GM18520 (cell line): ENCODE measurements around the gene UBE2J2.

Experiments used
- ATAC-seq: cut with Tn5 transposase; IDR thresholded peaks from one replicate; pipeline ENCODE4 v1.9.1; 2021; ENCODE audit not compliant: unreplicated experiment

Gene UBE2J2

GRCh38 chr1:1229770-1230169 lies 43.9 kb downstream of the UBE2J2 start:
- no peak for ATAC-seq

DNA sequence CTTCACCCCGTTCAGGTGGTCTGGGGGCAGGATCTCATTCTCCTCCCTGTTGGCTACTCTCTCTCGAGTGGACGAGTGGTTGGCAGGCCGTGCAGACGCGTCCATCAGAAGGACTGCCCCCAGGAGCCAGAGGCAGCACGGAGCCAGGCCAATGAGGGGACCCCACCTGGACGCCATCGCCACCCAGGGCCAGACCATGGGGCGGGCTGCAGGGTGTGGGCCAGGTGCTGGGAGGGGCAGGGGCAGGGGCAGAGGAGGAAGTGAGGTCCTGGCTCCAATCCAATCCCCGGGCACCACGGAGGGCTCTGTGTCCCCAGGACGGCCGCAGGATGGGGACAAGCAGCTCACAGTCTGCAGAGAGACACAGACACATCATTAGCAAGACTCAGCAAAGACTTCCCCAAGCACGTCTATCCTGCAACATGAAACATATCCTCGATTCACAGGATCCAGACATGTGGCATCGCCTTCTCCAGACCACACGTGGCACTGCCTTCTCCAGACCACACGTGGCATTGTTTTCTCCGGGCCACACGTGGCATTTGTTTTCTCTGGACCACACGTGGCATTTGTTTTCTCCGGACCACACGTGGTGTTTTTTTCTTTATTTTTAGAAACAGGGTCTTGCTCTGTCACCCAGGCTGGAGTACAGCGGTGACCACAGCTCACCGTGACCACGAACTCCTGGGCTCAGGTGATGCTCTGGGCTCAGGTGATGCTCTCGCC lies 44.9 kb downstream of the UBE2J2 start:
- no peak for ATAC-seq

GRCh38 chr1:1228187-1228586 lies 45.5 kb downstream of the UBE2J2 start:
- no peak for ATAC-seq

- no peak for ATAC-seq
Measured at GRCh38 chr1:1227386-1227785, 46.3 kb downstream of the UBE2J2 start.

DNA sequence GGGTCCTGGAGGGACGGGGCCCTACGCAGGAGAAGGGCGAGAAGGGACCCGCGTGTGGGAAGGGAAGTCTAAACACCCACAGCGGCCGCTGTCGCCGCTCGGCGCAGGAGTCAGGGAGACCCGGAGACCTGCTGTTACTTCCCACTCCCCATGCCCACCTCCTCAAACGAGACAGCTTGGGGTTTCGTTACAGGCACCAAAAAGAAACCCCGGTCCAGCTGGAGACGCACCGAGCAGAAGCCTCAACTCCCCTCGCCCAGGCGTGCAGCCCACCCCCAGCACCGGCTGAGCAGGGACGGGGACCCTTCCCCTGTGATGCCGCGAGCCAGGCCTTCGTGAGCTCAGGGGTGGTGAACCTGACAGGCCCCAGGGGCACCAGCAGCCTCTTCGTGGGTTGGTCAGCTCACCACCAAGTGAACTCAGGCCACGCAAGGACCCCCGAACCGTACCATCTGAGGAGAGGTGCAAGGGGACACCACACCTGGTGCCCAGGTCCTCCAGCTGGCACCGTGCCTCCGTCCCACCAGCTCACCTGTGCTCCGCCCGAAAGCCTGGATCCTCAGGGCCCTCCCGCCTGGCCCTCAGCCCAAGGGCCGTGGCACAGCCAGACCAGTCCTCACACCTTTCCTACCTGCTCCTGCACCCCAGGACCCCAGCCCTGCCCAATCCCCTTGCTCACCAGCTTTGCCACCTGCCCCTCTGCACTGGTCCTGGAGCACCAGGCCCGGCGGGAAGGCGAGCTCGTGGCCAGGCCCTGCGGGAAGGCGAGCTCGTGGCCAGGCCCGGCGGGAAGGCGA lies 46.9 kb downstream of the UBE2J2 start:
- ATAC-seq, result no peak

DNA sequence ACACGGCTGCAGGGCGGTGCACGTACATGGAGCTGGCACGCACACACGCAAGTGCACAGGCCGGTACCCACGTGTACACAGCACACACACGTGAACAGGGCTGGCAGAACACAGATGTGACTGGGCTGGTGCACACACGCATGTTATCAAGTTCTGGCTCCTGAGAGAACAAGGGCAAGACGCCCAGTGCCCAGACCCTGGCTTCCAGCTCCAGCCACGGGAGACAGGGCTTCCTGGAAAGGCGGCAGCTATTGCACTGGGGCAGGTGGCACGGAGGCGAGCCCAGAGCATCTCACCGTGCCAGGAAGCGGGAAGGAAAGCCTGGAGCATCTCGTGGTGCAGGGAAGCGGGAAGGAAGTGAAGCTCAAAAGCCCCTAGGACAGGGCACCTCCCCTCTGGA lies 47.7 kb downstream of the UBE2J2 start:
- ATAC-seq, result no peak

- no peak for ATAC-seq
Measured at GRCh38 chr1:1225238-1225845, 48.3 kb downstream of the UBE2J2 start.

DNA sequence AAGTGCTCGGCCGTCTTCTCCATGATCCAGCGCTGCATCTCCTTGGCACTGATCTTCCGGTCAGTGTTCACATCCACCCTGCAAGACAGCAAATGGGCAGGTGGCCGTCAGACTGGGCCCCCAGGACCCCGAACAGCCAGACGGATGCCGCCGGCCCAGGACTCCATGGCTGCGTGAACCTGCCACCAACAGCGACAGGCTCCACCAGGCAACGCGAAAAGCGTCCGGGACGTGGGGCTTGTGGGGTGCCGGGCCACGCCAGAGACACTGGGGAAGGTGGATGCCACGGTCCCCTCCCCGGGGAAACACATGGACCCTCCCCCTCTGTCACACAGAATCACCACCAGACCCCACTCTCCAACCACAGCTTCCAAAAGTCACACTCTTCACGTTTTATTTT lies 49.8 kb downstream of the UBE2J2 start:
- no peak for ATAC-seq

DNA sequence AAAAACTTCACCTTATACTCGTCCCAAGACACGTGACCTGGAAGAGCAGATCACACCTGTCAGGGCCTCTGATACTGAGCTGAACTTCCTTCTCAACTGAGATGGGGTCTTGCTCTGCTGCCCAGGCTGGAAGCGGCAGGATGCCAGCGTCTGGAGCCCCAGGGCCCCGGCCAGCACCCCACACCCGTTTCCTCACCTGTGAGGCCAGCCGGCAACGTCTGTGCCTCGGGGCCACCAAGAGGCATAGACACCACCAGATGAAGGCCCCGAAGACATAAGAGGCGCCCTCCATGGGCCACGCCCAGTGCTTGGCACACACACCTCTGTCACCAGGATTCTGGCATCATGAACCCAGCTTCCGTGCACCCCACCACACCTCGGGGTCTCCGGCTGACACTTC lies 50.3 kb downstream of the UBE2J2 start:
- ATAC-seq, result no peak

GRCh38 chr1:1222575-1223225 lies 51.0 kb downstream of the UBE2J2 start:
- ATAC-seq, result no peak

DNA sequence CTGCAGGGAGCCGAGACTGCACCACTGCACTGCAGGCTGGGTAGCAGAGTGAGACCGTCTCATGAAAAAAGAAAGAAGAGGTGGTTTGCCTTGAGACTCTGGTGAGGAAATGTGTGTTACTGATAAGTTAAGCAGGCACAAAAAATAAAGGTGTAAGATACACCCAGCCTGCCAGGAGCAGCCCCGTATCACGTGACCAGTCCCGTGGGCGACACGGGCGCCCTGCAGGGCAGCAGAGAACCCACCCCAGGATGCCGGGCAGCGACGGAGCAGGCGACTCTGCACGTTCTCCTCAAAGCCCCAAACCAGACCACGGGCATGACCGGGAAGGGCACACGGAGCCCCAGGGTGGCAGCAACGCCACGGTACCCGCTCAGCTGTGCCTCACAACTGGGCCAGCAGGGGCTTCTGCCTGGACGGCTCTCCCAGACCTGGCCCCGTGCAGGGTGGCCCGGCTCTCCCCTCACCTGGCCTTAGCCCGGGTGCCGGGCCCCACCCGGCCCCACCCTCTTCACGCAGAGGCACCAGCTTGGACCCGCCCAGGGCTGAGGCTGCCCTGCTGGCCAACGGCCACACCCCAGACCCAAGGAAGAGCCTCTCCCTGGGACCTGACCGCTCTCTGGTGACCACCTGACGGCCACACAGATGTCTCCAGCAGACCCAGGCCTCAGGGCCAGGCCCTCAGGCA lies 51.6 kb downstream of the UBE2J2 start:
- no peak for ATAC-seq

- ATAC-seq, result no peak
Measured at GRCh38 chr1:1220197-1220596, 53.5 kb downstream of the UBE2J2 start.

DNA sequence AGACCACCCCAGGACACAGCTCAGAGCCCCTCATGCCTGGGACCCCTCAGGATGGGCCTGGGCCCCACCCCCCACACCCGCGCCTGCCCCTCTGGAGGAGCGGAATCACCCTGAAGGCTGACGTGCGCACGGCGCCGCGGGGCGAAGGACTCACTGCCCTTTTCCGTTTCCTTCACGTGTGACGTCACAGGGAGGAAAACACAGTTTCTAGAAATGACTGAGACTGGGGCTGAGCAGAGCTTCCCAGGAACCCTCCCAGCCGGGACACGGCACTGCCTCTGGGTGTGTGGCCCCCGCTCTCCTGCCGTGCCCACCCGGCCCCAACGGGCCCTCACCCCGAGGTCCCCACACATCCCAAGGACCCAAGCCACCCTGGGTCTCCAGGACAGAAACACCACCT lies 54.3 kb downstream of the UBE2J2 start:
- no peak for ATAC-seq

- ATAC-seq, result no peak
Measured at GRCh38 chr1:1218524-1219200, 55.0 kb downstream of the UBE2J2 start.

- no peak for ATAC-seq
Measured at GRCh38 chr1:1217621-1218523, 55.8 kb downstream of the UBE2J2 start.

- ATAC-seq, result no peak
Measured at GRCh38 chr1:1216770-1217620, 56.7 kb downstream of the UBE2J2 start.

- no peak for ATAC-seq
Measured at GRCh38 chr1:1215881-1216605, 57.6 kb downstream of the UBE2J2 start.
